GF-D8 (cell line): ENCODE measurements around the gene CCDC85B.

ENCODE experiments used
- DNase-seq: peaks from one replicate; lab custom pipeline; 2025; lab: John Stamatoyannopoulos, UW

CCDC85B gene

DNA sequence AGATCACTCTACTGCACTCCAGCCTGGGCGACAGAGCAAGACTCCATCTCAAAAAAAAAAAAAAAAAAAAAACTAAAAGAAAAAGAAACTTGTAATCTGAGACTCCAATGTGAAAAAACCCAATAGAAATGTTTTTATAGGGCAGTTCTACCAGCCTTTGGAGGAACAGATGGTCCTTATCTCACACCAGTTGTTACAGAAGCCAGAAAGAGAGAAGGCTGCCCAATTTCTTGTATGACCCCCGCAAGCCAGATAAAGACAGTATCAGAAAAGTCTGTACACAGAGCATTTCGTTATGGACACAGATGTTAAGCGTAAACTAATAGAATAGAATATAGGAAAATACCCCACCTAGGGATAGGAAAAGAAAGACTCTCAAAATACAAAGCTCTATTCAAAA is 43.5 kb downstream of the CCDC85B start:
- DNase-seq = no peak

DNA sequence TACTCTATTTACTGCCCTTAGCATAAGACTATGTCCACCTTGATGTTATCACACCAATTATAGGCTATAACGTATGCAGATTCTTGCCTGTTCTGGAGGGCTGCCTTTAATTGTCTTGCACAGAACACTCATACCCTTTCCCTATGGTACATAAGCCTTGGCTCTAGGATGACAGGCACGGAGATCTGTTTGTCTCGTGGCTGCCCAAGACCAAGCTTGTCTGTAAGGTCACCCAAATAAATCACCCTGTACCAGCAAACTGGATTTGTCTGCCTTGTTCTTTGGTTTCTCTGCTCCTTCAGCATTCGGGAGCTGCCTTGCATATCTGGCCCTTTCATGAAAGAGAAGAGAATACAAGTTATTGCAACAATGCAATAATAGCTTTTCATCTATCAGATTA is 47.3 kb downstream of the CCDC85B start:
- no peak for DNase-seq
